Measurements from ENCODE around the gene PITRM1.
A peak's percentile ranks its signal among the peaks of the same experiment; 100 is the strongest.

PITRM1 gene

GRCh38 chr10:3122486-3123205 is 49.9 kb downstream of the PITRM1 start:
- Histone ChIP-seq H3K27ac (ENCODE audit: insufficient read depth in 1 of 2, low read depth in 1 of 2, low read length in 2 of 2, poor library complexity in 1 of 2, severe bottlenecking in 2 of 2) (no peak overlapping the region), H3K4me3 (ENCODE audit: control insufficient read depth in 1 of 7, extremely low read depth in 1 of 7, insufficient read depth in 4 of 7, low read depth in 2 of 7, low read length in 6 of 7) (no peak overlapping the region), H3K4me1 (ENCODE audit: control extremely low read depth in 1 of 4, control insufficient read depth in 4 of 4, insufficient read depth in 4 of 4, low read length in 3 of 4) (no peaks in the 10 kb centered on the region), H3K9me3 (ENCODE audit: control extremely low read depth in 1 of 5, control insufficient read depth in 4 of 5, insufficient read depth in 2 of 5, low read depth in 1 of 5, low read length in 4 of 5) (no peaks in the 10 kb centered on the region), H3K36me3 (ENCODE audit: control insufficient read depth in 4 of 4, insufficient read depth in 4 of 4, low read length in 3 of 4) (peaks cover 16 to 86% (median 71%) of the 10 kb centered on the region in 4 experiments), H3K27me3 (replicated peaks in 2 of 5; ENCODE audit: control insufficient read depth in 4 of 5, insufficient read depth in 5 of 5, low read length in 4 of 5) (no peaks in the 10 kb centered on the region)
- no peak for DNase-seq
- 99% methylated on average over 23 of the region's 27 CpGs for WGBS (ENCODE audit: insufficient coverage)
- ChIA-PET POLR2A (no interaction called here), CTCF (interaction anchor here (1.4 kb wide), 2 partner anchors 16 to 31 kb away, joined by 3 read pairs; no protein-coding TSS in a partner anchor)

- ChIA-PET POLR2A (no interaction called here), CTCF (interaction anchor here (1.4 kb wide), 2 partner anchors 17 to 30 kb away, joined by 3 read pairs; no protein-coding TSS in a partner anchor)
- H3K27ac ChIP-seq (ENCODE audit: insufficient read depth in 1 of 2, low read depth in 1 of 2, low read length in 2 of 2, poor library complexity in 1 of 2, severe bottlenecking in 2 of 2) = no peak overlapping the region
- WGBS (ENCODE audit: insufficient coverage) = 98% methylated on average over 13 of the region's 14 CpGs
- H3K9me3 ChIP-seq (ENCODE audit: control extremely low read depth in 1 of 5, control insufficient read depth in 4 of 5, insufficient read depth in 2 of 5, low read depth in 1 of 5, low read length in 4 of 5) = no peaks in the 10 kb centered on the region
- H3K36me3 ChIP-seq (ENCODE audit: control insufficient read depth in 4 of 4, insufficient read depth in 4 of 4, low read length in 3 of 4) = peaks cover 20 to 86% (median 72%) of the 10 kb centered on the region in 4 experiments
- no peaks in the 10 kb centered on the region for H3K4me1 ChIP-seq (ENCODE audit: control extremely low read depth in 1 of 4, control insufficient read depth in 4 of 4, insufficient read depth in 4 of 4, low read length in 3 of 4)
- H3K4me3 ChIP-seq (ENCODE audit: control insufficient read depth in 1 of 7, extremely low read depth in 1 of 7, insufficient read depth in 4 of 7, low read depth in 2 of 7, low read length in 6 of 7) = no peak overlapping the region
- no peaks in the 10 kb centered on the region for H3K27me3 ChIP-seq (replicated peaks in 2 of 5; ENCODE audit: control insufficient read depth in 4 of 5, insufficient read depth in 5 of 5, low read length in 4 of 5)
- DNase-seq = no peak
Measured at GRCh38 chr10:3122034-3122433, 50.5 kb downstream of the PITRM1 start.

DNA sequence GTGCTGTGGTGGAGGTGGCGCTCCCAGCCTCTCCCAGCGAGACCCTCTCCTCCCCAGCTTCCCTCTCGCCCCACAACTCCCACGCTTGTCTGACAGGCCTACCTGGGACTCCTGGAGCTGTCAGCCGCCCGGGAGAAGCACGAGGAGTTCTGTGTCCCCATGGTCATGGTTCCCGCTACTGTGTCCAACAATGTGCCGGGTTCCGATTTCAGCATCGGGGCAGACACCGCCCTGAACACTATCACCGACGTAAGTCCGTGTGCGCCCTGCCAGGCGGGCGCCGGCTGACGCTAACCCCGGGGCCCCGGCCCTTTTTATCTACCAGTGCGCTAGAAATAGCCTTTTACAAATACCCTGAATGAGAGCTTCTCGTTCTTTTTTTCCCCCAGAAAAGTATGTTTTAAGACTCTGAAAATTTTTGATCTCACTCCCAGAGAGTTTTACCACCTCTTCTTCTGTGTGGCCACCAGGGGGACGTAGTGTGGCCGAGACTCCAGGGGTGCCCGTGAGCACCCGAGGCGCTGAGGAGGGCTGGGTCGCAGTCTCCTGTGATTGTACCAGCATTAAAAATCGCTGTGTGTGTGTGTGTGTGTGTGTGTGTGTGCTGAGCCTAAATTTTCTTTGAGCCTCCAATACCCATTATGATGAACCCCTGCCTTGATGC is 52.7 kb downstream of the PITRM1 start:
- no peak overlapping the region for H3K4me3 ChIP-seq (ENCODE audit: control insufficient read depth in 1 of 7, extremely low read depth in 1 of 7, insufficient read depth in 4 of 7, low read depth in 2 of 7, low read length in 6 of 7)
- DNase-seq = peak; percentile 24 to 53 (median 45)
- H3K9me3 ChIP-seq (ENCODE audit: control extremely low read depth in 1 of 5, control insufficient read depth in 4 of 5, insufficient read depth in 2 of 5, low read depth in 1 of 5, low read length in 4 of 5) = no peaks in the 10 kb centered on the region
- H3K27me3 ChIP-seq (replicated peaks in 2 of 5; ENCODE audit: control insufficient read depth in 4 of 5, insufficient read depth in 5 of 5, low read length in 4 of 5) = no peaks in the 10 kb centered on the region
- 95% methylated on average over 30 of the region's 31 CpGs for WGBS (ENCODE audit: insufficient coverage)
- H3K36me3 ChIP-seq (ENCODE audit: control insufficient read depth in 4 of 4, insufficient read depth in 4 of 4, low read length in 3 of 4) = peaks cover 25 to 85% (median 74%) of the 10 kb centered on the region in 4 experiments
- ChIA-PET POLR2A (no interaction called here), CTCF (interaction anchor here (0.6 to 2.2 kb wide), 4 partner anchors 10 to 49 kb away, joined by 3 to 5 read pairs (median 4); no protein-coding TSS in a partner anchor)
- no peak overlapping the region for H3K27ac ChIP-seq (ENCODE audit: insufficient read depth in 1 of 2, low read depth in 1 of 2, low read length in 2 of 2, poor library complexity in 1 of 2, severe bottlenecking in 2 of 2)
- no peaks in the 10 kb centered on the region for H3K4me1 ChIP-seq (ENCODE audit: control extremely low read depth in 1 of 4, control insufficient read depth in 4 of 4, insufficient read depth in 4 of 4, low read length in 3 of 4)

DNA sequence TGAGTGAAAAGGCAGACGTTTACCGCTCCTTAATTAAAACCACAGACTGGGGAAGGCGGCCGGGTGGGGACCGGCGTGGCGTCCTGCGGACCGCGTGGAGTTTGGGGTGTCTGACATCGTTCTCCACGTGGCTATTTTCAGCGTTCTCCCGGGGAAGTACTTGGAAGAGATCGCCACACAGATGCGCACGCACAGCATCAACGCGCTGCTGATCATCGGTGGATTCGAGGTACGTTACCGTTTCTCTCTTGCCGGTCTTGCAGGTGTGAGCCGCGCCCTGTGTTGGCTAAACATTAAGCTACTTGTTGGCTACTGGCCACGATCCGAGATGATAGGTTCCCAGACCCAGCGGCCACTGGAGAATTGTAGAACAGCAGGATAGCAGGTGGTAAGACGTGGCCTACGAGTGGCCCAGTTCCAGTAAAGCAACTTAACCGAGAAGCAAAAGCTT is 53.9 kb downstream of the PITRM1 start:
- H3K4me3 ChIP-seq (ENCODE audit: control insufficient read depth in 1 of 7, extremely low read depth in 1 of 7, insufficient read depth in 4 of 7, low read depth in 2 of 7, low read length in 6 of 7) = no peak overlapping the region
- H3K36me3 ChIP-seq (ENCODE audit: control insufficient read depth in 4 of 4, insufficient read depth in 4 of 4, low read length in 3 of 4) = peaks cover 24 to 83% (median 69%) of the 10 kb centered on the region in 4 experiments
- 98% methylated on average over 32 of the region's 32 CpGs for WGBS (ENCODE audit: insufficient coverage)
- no peaks in the 10 kb centered on the region for H3K27me3 ChIP-seq (replicated peaks in 2 of 5; ENCODE audit: control insufficient read depth in 4 of 5, insufficient read depth in 5 of 5, low read length in 4 of 5)
- ChIA-PET POLR2A (no interaction called here), CTCF (interaction anchor here (1.1 to 2.2 kb wide), 2 partner anchors 11 to 12 kb away, joined by 5 read pairs; no protein-coding TSS in a partner anchor)
- no peaks in the 10 kb centered on the region for H3K4me1 ChIP-seq (ENCODE audit: control extremely low read depth in 1 of 4, control insufficient read depth in 4 of 4, insufficient read depth in 4 of 4, low read length in 3 of 4)
- DNase-seq = no peak
- no peak overlapping the region for H3K27ac ChIP-seq (ENCODE audit: insufficient read depth in 1 of 2, low read depth in 1 of 2, low read length in 2 of 2, poor library complexity in 1 of 2, severe bottlenecking in 2 of 2)
- no peaks in the 10 kb centered on the region for H3K9me3 ChIP-seq (ENCODE audit: control extremely low read depth in 1 of 5, control insufficient read depth in 4 of 5, insufficient read depth in 2 of 5, low read depth in 1 of 5, low read length in 4 of 5)

- ChIA-PET POLR2A (no interaction called here), CTCF (no interaction called here)
- H3K9me3 ChIP-seq (ENCODE audit: control extremely low read depth in 1 of 5, control insufficient read depth in 4 of 5, insufficient read depth in 2 of 5, low read depth in 1 of 5, low read length in 4 of 5) = no peaks in the 10 kb centered on the region
- H3K4me1 ChIP-seq (ENCODE audit: control extremely low read depth in 1 of 4, control insufficient read depth in 4 of 4, insufficient read depth in 4 of 4, low read length in 3 of 4) = no peaks in the 10 kb centered on the region
- WGBS (ENCODE audit: insufficient coverage) = 98% methylated on average over 9 of the region's 12 CpGs
- peaks cover 19 to 83% (median 68%) of the 10 kb centered on the region in 4 experiments for H3K36me3 ChIP-seq (ENCODE audit: control insufficient read depth in 4 of 4, insufficient read depth in 4 of 4, low read length in 3 of 4)
- H3K4me3 ChIP-seq (ENCODE audit: control insufficient read depth in 1 of 7, extremely low read depth in 1 of 7, insufficient read depth in 4 of 7, low read depth in 2 of 7, low read length in 6 of 7) = no peak overlapping the region
- H3K27ac ChIP-seq (ENCODE audit: insufficient read depth in 1 of 2, low read depth in 1 of 2, low read length in 2 of 2, poor library complexity in 1 of 2, severe bottlenecking in 2 of 2) = no peak overlapping the region
- DNase-seq = no peak
- H3K27me3 ChIP-seq (replicated peaks in 2 of 5; ENCODE audit: control insufficient read depth in 4 of 5, insufficient read depth in 5 of 5, low read length in 4 of 5) = no peaks in the 10 kb centered on the region
Measured at GRCh38 chr10:3117486-3117885, 55.1 kb downstream of the PITRM1 start.

DNA sequence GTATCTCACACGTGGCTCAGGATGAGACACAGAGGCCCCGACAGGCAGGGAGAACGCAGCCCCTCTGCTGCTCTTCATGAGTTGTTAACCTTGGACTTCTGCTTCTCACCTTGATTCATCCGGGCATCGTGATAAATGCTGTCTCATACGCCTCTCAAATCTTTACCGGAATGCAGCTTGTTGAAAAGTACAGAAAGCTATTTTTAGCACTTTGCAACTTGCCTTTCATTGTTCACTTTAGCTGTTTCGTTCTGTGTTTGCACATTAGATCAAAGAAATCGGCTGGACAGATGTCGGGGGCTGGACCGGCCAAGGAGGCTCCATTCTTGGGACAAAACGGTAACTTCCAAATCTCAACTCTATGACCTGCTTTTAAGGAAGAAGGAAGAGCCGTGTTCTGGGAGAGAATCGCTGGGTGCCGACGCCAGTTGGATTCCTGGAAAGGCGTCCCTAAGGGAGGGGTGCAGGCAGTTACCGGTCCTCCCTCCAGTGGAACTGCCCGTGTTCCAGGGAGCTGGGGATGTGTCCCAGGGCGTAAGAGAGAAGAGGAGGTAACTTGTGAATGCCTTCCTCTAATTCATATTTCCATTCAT is 56.0 kb downstream of the PITRM1 start:
- WGBS (ENCODE audit: insufficient coverage) = 90% methylated on average over 12 of the region's 20 CpGs
- no peak overlapping the region for H3K27ac ChIP-seq (ENCODE audit: insufficient read depth in 1 of 2, low read depth in 1 of 2, low read length in 2 of 2, poor library complexity in 1 of 2, severe bottlenecking in 2 of 2)
- POLR2A ChIA-PET = no interaction called here
- no peaks in the 10 kb centered on the region for H3K9me3 ChIP-seq (ENCODE audit: control extremely low read depth in 1 of 5, control insufficient read depth in 4 of 5, insufficient read depth in 2 of 5, low read depth in 1 of 5, low read length in 4 of 5)
- DNase-seq = no peak
- H3K36me3 ChIP-seq (ENCODE audit: control insufficient read depth in 4 of 4, insufficient read depth in 4 of 4, low read length in 3 of 4) = peaks cover 18 to 86% (median 71%) of the 10 kb centered on the region in 4 experiments
- CTCF ChIA-PET = no interaction called here
- no peak overlapping the region for H3K4me3 ChIP-seq (ENCODE audit: control insufficient read depth in 1 of 7, extremely low read depth in 1 of 7, insufficient read depth in 4 of 7, low read depth in 2 of 7, low read length in 6 of 7)
- H3K27me3 ChIP-seq (replicated peaks in 2 of 5; ENCODE audit: control insufficient read depth in 4 of 5, insufficient read depth in 5 of 5, low read length in 4 of 5) = no peaks in the 10 kb centered on the region
- no peaks in the 10 kb centered on the region for H3K4me1 ChIP-seq (ENCODE audit: control extremely low read depth in 1 of 4, control insufficient read depth in 4 of 4, insufficient read depth in 4 of 4, low read length in 3 of 4)

DNA sequence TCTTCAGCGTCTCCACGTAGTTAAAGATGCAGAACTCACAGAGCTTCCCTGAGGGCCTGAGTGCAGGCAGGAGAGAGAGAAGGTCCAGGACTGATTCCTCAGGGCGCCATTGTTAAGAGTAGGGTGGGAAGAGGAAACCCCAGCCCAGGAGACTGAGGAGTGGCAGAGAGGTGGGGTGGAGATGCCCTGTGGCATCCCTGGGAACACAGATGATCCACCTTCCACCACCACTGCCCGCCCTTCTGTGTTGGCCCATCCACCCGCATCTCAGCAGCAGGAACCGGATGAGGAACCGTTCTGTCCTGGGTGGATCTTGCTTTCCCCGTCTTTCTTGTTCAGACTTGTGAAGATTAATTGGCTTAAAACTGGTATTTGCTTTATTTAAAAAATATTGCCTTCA is 56.9 kb downstream of the PITRM1 start:
- CTCF ChIA-PET = interaction anchor here (0.8 kb wide), 1 partner anchor 11 kb away, joined by 3 read pairs; no protein-coding TSS in a partner anchor

More for the DNA sequence above, 56.9 kb downstream of the PITRM1 start:
- DNase-seq = no peak
- Histone ChIP-seq H3K4me3 (ENCODE audit: control insufficient read depth in 1 of 7, extremely low read depth in 1 of 7, insufficient read depth in 4 of 7, low read depth in 2 of 7, low read length in 6 of 7) (no peak overlapping the region), H3K36me3 (ENCODE audit: control insufficient read depth in 4 of 4, insufficient read depth in 4 of 4, low read length in 3 of 4) (peaks cover 23 to 87% (median 71%) of the 10 kb centered on the region in 4 experiments), H3K27ac (ENCODE audit: insufficient read depth in 1 of 2, low read depth in 1 of 2, low read length in 2 of 2, poor library complexity in 1 of 2, severe bottlenecking in 2 of 2) (no peak overlapping the region), H3K9me3 (ENCODE audit: control extremely low read depth in 1 of 5, control insufficient read depth in 4 of 5, insufficient read depth in 2 of 5, low read depth in 1 of 5, low read length in 4 of 5) (no peaks in the 10 kb centered on the region), H3K27me3 (replicated peaks in 2 of 5; ENCODE audit: control insufficient read depth in 4 of 5, insufficient read depth in 5 of 5, low read length in 4 of 5) (no peaks in the 10 kb centered on the region), H3K4me1 (ENCODE audit: control extremely low read depth in 1 of 4, control insufficient read depth in 4 of 4, insufficient read depth in 4 of 4, low read length in 3 of 4) (no peaks in the 10 kb centered on the region)
- POLR2A ChIA-PET = no interaction called here
- 81% methylated on average over 4 of the region's 8 CpGs for WGBS (ENCODE audit: insufficient coverage)

Measured in common myeloid progenitor, CD34-positive (primary cell).